OCI-LY3 (cell line): ENCODE measurements around the gene MAGI1.

Experiments
- EZH2phosphoT487 ChIP-seq: fragments of 200-600 bp; shearing (Covaris generic); IDR thresholded peaks from 2 replicates; pipeline ENCODE4 v1.6.1; 2018; ENCODE audit warnings: antibody characterized with exemption, mixed run types, low read depth
- TF ChIP-seq, protein P1 (sequence below): fragments of 200-600, 300-600 bp; sonication (generic); IDR thresholded peaks from 2 replicates; pipeline ENCODE4 v1.5.1; 2014; ENCODE audit warnings: antibody characterized with exemption, low read length, low read depth

DNA sequence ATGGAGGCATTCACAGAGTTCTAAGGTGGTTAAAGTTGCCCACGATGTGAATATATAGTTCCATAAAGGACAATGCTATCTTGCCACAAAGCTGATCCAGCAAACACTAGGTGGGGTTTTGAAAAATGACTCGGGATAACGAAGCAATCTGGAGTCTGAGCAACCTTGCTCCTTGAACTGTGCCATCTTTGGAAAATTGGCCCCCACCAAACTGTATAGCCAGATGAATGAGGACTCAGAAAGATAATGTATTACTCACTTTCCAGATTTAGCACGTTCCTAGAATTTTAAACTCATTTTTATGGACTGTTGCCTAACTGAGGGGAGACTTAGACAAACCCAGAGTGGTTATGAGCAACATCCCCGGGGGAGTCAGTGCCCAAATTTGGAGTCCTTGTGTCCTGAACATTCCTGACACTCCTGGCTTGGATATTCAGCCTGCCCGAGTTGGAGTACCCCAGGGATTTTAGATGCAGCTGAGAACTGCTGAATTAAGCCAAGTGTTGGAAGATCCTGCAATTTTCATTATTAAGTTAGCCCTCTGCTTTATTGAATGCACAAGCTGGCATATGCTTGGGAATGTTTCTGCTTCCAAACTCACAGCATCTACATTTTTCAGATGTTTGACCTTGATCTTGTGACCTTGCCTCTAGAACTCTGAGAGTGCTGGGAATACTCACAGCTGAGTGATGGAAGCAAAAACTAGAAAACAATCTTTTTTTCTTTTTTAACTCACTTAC is 8.8 kb upstream of the MAGI1 start:
- TF ChIP-seq, protein P1, sequence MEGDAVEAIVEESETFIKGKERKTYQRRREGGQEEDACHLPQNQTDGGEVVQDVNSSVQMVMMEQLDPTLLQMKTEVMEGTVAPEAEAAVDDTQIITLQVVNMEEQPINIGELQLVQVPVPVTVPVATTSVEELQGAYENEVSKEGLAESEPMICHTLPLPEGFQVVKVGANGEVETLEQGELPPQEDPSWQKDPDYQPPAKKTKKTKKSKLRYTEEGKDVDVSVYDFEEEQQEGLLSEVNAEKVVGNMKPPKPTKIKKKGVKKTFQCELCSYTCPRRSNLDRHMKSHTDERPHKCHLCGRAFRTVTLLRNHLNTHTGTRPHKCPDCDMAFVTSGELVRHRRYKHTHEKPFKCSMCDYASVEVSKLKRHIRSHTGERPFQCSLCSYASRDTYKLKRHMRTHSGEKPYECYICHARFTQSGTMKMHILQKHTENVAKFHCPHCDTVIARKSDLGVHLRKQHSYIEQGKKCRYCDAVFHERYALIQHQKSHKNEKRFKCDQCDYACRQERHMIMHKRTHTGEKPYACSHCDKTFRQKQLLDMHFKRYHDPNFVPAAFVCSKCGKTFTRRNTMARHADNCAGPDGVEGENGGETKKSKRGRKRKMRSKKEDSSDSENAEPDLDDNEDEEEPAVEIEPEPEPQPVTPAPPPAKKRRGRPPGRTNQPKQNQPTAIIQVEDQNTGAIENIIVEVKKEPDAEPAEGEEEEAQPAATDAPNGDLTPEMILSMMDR, result no peak
- TF ChIP-seq EZH2phosphoT487, result no peak
